Stimulated activated CD4-positive, alpha-beta T cell treated with anti-CD3 and anti-CD28 coated beads, Interleukin-12 subunit alpha, Interleukin-12 subunit beta, amount 100 ng/mL, for 48 hours (primary cell): ENCODE data around the gene TOP3B.
"Not testable (repeated sequence)": the region's sequence is repeated elsewhere in the genome, so short reads cannot be mapped to it uniquely, and the experiment has no call there.

Experiments used
- DNase-seq, 3 donors: peaks; one replicate each; pipeline ENCODE4 v3.0.0-alpha.2; 2020; ENCODE audit warnings: low read depth in 2 of 3, low spot score in 1 of 3

The TOP3B gene

GRCh38 chr22:21946262-21946925, 36.2 kb downstream of the TOP3B start:
- no peak for DNase-seq

- DNase-seq = no peak
Observed at GRCh38 chr22:21945453-21946261, 36.9 kb downstream of the TOP3B start.

- DNase-seq = no peak
Observed at GRCh38 chr22:21944871-21945270, 37.7 kb downstream of the TOP3B start.

GRCh38 chr22:21943571-21944448, 38.8 kb downstream of the TOP3B start:
- DNase-seq = no peak

DNA sequence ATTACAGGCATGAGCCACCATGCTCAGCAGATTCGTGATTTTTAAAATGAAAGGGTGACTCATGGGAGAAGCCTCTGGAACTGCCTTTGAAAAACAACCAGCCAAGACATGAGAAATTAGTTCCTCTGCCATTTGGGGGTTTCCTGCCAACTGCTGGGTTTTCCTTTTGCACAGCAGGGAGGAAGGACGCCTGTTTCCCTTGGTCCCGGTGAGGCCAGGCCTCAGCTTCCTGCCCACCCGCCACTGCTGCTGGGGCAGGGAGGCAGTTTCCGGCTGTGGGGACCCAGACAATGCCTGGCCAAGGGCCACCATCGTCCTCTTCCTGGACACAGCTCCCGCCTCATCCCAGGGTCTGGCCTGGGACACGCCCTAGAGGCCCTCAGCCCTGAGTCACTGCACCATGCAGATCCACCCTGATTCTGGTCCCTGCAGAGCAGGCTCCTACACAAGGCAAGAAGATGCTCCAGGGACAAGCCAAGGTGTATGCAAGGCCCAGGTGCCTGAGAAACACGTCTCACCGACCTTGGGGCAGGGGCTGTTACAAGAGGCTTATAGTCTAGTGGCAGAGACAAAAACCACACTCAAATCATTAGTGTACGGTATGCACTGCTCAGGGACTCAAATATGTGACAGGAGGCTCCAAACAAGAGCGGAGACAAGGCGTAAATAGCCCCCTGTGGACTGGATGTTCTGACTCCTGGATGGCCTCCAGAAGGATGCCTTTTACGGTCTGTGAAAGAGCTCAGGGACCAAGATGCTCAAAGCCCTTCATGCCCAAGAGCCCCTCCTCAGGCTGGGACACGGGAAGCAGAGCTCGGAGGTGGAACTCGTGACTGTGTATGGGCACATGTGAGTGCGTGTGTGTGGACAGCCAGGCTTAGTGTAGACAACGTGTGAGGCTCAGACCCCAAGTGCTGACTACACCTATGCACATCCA, 39.9 kb downstream of the TOP3B start:
- peak in 2 of 3 donors; percentile 10 to 16 for DNase-seq

GRCh38 chr22:21941921-21942320, 40.7 kb downstream of the TOP3B start:
- no peak for DNase-seq

DNA sequence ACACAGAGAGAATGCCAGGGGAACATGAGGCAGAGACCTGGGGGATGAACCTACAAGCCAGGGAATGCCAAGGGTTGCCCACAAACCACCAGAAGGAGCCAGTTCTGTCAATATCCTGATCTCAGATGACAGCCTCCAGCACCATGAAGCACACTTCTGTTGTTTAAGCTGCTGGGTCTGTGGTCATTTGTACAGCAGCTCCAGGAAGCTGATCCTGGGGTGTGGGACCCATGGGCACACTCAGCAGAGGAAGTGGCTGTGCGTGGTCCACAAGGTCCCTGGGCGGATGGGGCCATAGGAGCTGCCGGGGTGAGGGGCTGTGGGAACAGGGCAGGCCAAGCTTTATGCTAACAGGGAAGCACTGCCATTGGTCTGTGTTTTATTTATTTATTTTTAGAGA, 42.1 kb downstream of the TOP3B start:
- DNase-seq = no peak

DNA sequence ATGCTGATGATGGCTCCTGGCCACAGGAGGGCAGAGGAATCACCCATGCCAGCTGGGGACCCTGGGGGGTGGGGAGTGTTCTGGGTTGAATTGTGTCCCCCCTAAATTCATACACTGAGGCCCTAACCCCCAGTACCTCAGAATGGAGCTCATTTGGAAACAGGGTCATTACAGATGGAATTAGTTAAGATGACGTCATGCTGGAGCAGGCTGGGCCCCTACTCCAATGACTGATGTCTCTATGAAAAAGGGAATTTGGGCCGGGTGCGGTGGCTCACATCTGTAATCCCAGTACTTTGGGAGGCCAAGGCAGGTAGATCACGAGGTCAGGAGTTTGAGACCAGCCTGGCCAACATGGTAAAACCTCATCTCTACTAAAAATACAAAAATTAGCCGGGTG, 42.7 kb downstream of the TOP3B start:
- not testable (repeated sequence) for DNase-seq

- no peak for DNase-seq
Observed at GRCh38 chr22:21939461-21939913, 43.1 kb downstream of the TOP3B start.

DNA sequence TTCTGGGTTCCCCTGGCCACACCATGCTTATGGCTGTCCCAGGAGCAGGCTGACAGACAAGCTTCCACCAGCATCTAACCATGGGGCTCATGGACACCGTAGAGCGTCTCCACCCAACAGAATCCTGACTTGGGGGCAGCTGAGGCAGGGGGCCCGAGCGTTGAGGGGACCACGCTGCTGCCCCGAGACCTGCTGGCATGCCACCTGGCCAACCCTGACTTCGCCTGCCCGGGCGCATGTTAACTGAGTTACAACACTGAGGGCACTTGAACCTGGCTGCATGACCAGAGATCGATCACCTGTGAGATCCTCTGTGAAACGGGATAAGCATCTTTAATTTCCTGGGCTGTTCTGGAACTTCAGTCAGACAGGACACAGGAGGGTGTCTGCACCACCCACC, 43.7 kb downstream of the TOP3B start:
- DNase-seq = no peak

DNA sequence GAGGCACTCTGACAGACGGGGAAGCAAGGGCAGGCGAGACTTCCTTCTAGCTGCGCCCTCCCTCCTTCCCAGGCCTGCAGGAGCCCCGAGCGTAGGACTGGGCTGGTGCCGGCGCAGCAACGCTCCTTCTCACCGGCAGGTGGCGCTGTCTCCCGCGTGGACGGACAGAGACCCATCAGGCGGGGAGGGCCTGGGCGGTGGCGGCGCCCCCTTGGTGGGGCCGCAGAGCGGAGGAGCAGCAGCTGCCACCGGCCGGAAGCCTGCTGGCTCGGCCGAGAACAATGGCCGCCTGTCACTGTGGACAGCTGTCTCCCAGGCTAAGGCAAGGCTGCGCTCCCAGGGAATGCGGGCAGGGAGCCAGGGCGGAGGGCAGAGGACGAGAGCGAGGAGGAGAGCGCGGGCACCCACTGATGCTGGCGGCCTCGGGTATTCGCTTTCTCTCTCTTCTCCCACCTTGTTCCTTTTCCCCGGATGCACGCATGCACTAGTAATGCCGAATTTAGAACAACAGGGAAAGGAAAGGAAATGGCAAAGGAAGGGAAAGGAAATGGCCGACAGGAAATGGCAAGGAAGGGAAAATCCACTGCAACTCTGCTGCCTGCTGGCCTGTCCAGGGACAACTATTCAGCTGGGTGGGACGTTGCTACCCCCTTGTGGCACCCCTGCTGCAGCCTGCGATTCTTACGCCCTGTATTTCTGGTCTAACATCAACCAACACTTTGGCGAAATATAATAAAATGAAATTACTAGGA, 44.3 kb downstream of the TOP3B start:
- peak; percentile 83 to 91 (median 87) for DNase-seq

- DNase-seq = no peak
Observed at GRCh38 chr22:21937821-21938070, 44.8 kb downstream of the TOP3B start.

GRCh38 chr22:21937041-21937820, 45.4 kb downstream of the TOP3B start:
- DNase-seq = no peak

DNA sequence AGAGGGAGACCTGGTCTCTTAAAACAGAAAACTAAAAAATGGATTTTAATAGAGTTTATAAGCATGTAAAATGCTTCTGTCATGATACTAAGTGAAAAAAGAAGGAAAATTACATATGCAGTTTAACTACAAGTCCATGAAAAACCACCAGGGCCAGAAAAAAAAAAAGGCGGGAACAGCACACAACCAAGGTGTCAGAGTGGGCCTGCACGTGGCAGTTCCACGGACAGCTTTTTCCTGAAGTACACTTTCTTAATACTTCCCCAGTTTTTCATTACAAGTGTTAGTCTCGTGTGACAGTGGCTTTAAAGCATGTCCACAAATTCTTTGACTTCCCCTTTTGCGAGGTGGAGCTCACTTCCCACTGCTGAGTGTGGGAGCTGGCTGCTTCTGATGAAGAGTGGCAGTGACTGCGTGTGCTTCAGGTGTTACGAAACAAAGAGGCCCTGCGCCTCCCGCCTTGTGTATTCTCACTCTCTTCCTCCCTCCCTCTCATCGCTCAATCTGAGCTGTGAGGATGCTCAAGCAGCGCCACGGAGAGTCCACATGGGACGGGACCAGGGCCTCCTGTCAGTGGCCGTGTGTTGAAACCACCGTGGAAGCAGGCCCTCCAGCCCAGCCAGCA, 46.3 kb downstream of the TOP3B start:
- DNase-seq = no peak

- no peak for DNase-seq
Observed at GRCh38 chr22:21933910-21934309, 48.7 kb downstream of the TOP3B start.

- DNase-seq = no peak
Observed at GRCh38 chr22:21933413-21933812, 49.2 kb downstream of the TOP3B start.

DNA sequence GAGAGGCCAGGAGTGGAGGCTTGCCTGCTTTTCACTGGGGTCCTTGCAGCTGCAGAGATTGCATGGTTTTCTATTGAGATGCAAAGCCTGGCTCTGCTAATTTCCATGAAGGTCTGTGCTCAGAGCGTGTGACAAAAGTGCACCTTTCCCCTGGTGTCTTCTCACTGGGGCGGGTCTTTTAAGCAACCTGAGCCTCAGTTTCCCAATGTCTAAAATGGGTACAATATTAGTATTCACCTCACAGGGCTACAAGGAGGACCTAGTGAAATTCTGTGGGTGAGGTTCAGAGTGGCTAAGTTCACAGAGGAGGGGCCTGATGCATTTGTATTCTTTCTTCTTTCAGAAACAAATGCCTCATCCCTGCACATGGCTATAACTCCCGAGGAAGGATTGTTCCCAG, 50.2 kb downstream of the TOP3B start:
- no peak for DNase-seq

DNA sequence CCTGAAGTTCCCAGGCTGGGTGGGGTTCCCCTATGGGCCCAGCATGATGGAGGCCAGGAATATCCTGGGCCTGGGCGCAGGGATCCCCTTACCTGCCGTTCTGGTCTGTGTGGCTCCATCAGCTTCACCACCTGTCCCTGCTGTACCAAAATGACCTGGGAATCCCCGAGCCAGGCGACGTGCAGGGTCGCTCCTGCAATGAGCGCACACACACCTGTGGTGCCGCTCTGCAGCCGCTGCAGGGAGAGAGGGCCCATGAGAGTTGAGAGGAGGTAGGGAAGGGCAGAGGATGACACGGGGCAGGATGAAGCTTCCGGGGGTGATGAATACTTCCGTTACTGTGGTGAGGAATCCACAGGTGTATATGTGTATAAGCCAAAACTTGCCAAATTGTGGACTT, 51.5 kb downstream of the TOP3B start:
- DNase-seq = no peak

DNA sequence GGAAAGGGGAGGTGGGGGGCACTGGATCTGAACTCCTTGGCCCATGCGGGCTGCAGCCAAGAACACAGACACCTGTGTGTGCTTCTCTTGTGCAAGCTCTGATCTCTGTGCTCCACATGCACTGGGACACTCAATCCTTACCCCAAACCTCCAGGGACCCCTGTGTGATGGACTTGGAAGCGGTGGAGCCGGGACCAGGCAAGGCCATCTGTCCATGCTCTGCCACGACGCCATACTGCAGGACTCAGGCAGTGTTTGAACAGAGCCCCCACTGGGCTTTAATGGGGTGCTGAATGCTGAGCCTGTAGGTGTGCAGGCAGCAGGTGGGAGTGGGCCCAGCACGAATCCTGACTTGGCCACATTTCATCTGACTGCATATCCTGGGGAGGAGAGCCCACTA, 53.3 kb downstream of the TOP3B start:
- DNase-seq = no peak
